ENCODE data around the gene CRYBG1.
"Not testable (repeated sequence)": the region's sequence is repeated elsewhere in the genome, so short reads cannot be mapped to it uniquely, and the experiment has no call there.

Gene CRYBG1

GRCh38 chr6:106557837-106558236 is 197.3 kb downstream of the CRYBG1 start:
- Histone ChIP-seq H2AFZ (ENCODE audit: low read length) (no peak overlapping the region), H3K18ac (ENCODE audit: low read length) (no peak overlapping the region), H3K4me3 (ENCODE audit: low read length in 2 of 2) (no peak overlapping the region), H2BK5ac (ENCODE audit: low read length) (no peak overlapping the region), H2BK15ac (ENCODE audit: low read length) (no peak overlapping the region), H3K4me2 (ENCODE audit: insufficient read depth, low read length, poor library complexity, severe bottlenecking) (no peak overlapping the region), H3K27me3 (ENCODE audit: control insufficient read depth in 3 of 3, insufficient read depth in 3 of 3, low read depth in 1 of 3, low read length in 3 of 3) (no peaks in the 10 kb centered on the region), H3K79me1 (ENCODE audit: low read depth, low read length) (no peaks in the 10 kb centered on the region), H3K9me3 (replicated peaks in 1 of 2; ENCODE audit: control insufficient read depth in 2 of 2, insufficient read depth in 1 of 2, low read depth in 1 of 2, low read length in 2 of 2) (no peaks in the 10 kb centered on the region), H3K9ac (ENCODE audit: low read depth, low read length, poor library complexity) (no peak overlapping the region), H3K14ac (ENCODE audit: low read length) (no peak overlapping the region), H3K27ac (replicated peaks; ENCODE audit: low read length) (no peak overlapping the region), H2BK12ac (ENCODE audit: low read length) (no peak overlapping the region), H2AK5ac (ENCODE audit: low read depth, low read length) (no peak overlapping the region), H2BK120ac (ENCODE audit: low read depth, low read length) (no peak overlapping the region), H3K23ac (ENCODE audit: low read depth, low read length, poor library complexity) (no peak overlapping the region), H4K91ac (ENCODE audit: low read depth, low read length, poor library complexity) (no peak overlapping the region), H3K4ac (ENCODE audit: low read length) (no peak overlapping the region), H3K4me1 (ENCODE audit: control insufficient read depth in 2 of 2, insufficient read depth in 1 of 2, low read depth in 1 of 2, low read length in 2 of 2) (peaks cover 2% of the 10 kb centered on the region in 2 donors), H4K8ac (ENCODE audit: low read depth, low read length) (no peak overlapping the region), H3K36me3 (replicated peaks in 1 of 2; ENCODE audit: control insufficient read depth in 2 of 2, insufficient read depth in 2 of 2, low read length in 2 of 2) (no peaks in the 10 kb centered on the region)
- WGBS, 2 donors (ENCODE audit: extremely low coverage in 2 of 2, insufficient read length in 2 of 2, insufficient replicate concordance in 1 of 2) = no CpG with 5 or more reads among the region's 2 CpGs
- DNase-seq (ENCODE audit: low spot score) = no peak

GRCh38 chr6:106558364-106558763 is 197.8 kb downstream of the CRYBG1 start:
- DNase-seq (ENCODE audit: low spot score) = no peak
- no CpG with 5 or more reads among the region's 4 CpGs for WGBS, 2 donors (ENCODE audit: extremely low coverage in 2 of 2, insufficient read length in 2 of 2, insufficient replicate concordance in 1 of 2)
- H2BK12ac ChIP-seq (ENCODE audit: low read length) = no peak overlapping the region

GRCh38 chr6:106559659-106560058 is 199.1 kb downstream of the CRYBG1 start:
- H3K23ac ChIP-seq (ENCODE audit: low read depth, low read length, poor library complexity); DNase-seq (ENCODE audit: low spot score); H4K8ac ChIP-seq (ENCODE audit: low read depth, low read length); H3K9me3 ChIP-seq (replicated peaks in 1 of 2; ENCODE audit: control insufficient read depth in 2 of 2, insufficient read depth in 1 of 2, low read depth in 1 of 2, low read length in 2 of 2); H3K4me2 ChIP-seq (ENCODE audit: insufficient read depth, low read length, poor library complexity, severe bottlenecking); H2BK15ac ChIP-seq (ENCODE audit: low read length); H3K4me3 ChIP-seq (ENCODE audit: low read length in 2 of 2); H2BK120ac ChIP-seq (ENCODE audit: low read depth, low read length); H3K27ac ChIP-seq (replicated peaks; ENCODE audit: low read length); H2AK5ac ChIP-seq (ENCODE audit: low read depth, low read length); H3K18ac ChIP-seq (ENCODE audit: low read length); H3K4me1 ChIP-seq (ENCODE audit: control insufficient read depth in 2 of 2, insufficient read depth in 1 of 2, low read depth in 1 of 2, low read length in 2 of 2); H2BK12ac ChIP-seq (ENCODE audit: low read length); H3K4ac ChIP-seq (ENCODE audit: low read length); H2AFZ ChIP-seq (ENCODE audit: low read length); H3K14ac ChIP-seq (ENCODE audit: low read length); H3K9ac ChIP-seq (ENCODE audit: low read depth, low read length, poor library complexity); H3K36me3 ChIP-seq (replicated peaks in 1 of 2; ENCODE audit: control insufficient read depth in 2 of 2, insufficient read depth in 2 of 2, low read length in 2 of 2); H3K79me1 ChIP-seq (ENCODE audit: low read depth, low read length); H2BK5ac ChIP-seq (ENCODE audit: low read length); H4K91ac ChIP-seq (ENCODE audit: low read depth, low read length, poor library complexity); H3K27me3 ChIP-seq (ENCODE audit: control insufficient read depth in 3 of 3, insufficient read depth in 3 of 3, low read depth in 1 of 3, low read length in 3 of 3): not testable (repeated sequence)
- no CpG with 5 or more reads among the region's 5 CpGs for WGBS, 2 donors (ENCODE audit: extremely low coverage in 2 of 2, insufficient read length in 2 of 2, insufficient replicate concordance in 1 of 2)

More at GRCh38 chr6:106558364-106558763, 197.8 kb downstream of the CRYBG1 start:
- no peak overlapping the region for H3K4me3 ChIP-seq (ENCODE audit: low read length in 2 of 2)
- no peaks in the 10 kb centered on the region for H3K9me3 ChIP-seq (replicated peaks in 1 of 2; ENCODE audit: control insufficient read depth in 2 of 2, insufficient read depth in 1 of 2, low read depth in 1 of 2, low read length in 2 of 2)
- H3K27ac ChIP-seq (replicated peaks; ENCODE audit: low read length) = no peak overlapping the region
- H3K9ac ChIP-seq (ENCODE audit: low read depth, low read length, poor library complexity) = no peak overlapping the region
- no peak overlapping the region for H4K91ac ChIP-seq (ENCODE audit: low read depth, low read length, poor library complexity)
- H3K18ac ChIP-seq (ENCODE audit: low read length) = no peak overlapping the region
- no peak overlapping the region for H3K23ac ChIP-seq (ENCODE audit: low read depth, low read length, poor library complexity)
- H3K79me1 ChIP-seq (ENCODE audit: low read depth, low read length) = no peaks in the 10 kb centered on the region
- no peak overlapping the region for H2AK5ac ChIP-seq (ENCODE audit: low read depth, low read length)
- H3K14ac ChIP-seq (ENCODE audit: low read length) = no peak overlapping the region
- H2BK5ac ChIP-seq (ENCODE audit: low read length) = no peak overlapping the region
- H3K4ac ChIP-seq (ENCODE audit: low read length) = no peak overlapping the region
- H2BK15ac ChIP-seq (ENCODE audit: low read length) = no peak overlapping the region
- H4K8ac ChIP-seq (ENCODE audit: low read depth, low read length) = no peak overlapping the region
- no peak overlapping the region for H2AFZ ChIP-seq (ENCODE audit: low read length)
- no peaks in the 10 kb centered on the region for H3K36me3 ChIP-seq (replicated peaks in 1 of 2; ENCODE audit: control insufficient read depth in 2 of 2, insufficient read depth in 2 of 2, low read length in 2 of 2)
- H3K4me2 ChIP-seq (ENCODE audit: insufficient read depth, low read length, poor library complexity, severe bottlenecking) = no peak overlapping the region
- H3K4me1 ChIP-seq (ENCODE audit: control insufficient read depth in 2 of 2, insufficient read depth in 1 of 2, low read depth in 1 of 2, low read length in 2 of 2) = peaks cover 2% of the 10 kb centered on the region in 2 donors
- no peak overlapping the region for H2BK120ac ChIP-seq (ENCODE audit: low read depth, low read length)
- no peaks in the 10 kb centered on the region for H3K27me3 ChIP-seq (ENCODE audit: control insufficient read depth in 3 of 3, insufficient read depth in 3 of 3, low read depth in 1 of 3, low read length in 3 of 3)

- Histone ChIP-seq H3K9me3 (replicated peaks in 1 of 2; ENCODE audit: control insufficient read depth in 2 of 2, insufficient read depth in 1 of 2, low read depth in 1 of 2, low read length in 2 of 2) (no peaks in the 10 kb centered on the region), H3K18ac (ENCODE audit: low read length) (no peak overlapping the region), H3K23ac (ENCODE audit: low read depth, low read length, poor library complexity) (no peak overlapping the region), H2BK5ac (ENCODE audit: low read length) (no peak overlapping the region), H3K9ac (ENCODE audit: low read depth, low read length, poor library complexity) (no peak overlapping the region), H3K79me1 (ENCODE audit: low read depth, low read length) (no peaks in the 10 kb centered on the region), H3K4me3 (ENCODE audit: low read length in 2 of 2) (no peak overlapping the region), H4K91ac (ENCODE audit: low read depth, low read length, poor library complexity) (no peak overlapping the region), H3K4ac (ENCODE audit: low read length) (no peak overlapping the region), H2BK12ac (ENCODE audit: low read length) (no peak overlapping the region), H3K14ac (ENCODE audit: low read length) (no peak overlapping the region), H3K36me3 (replicated peaks in 1 of 2; ENCODE audit: control insufficient read depth in 2 of 2, insufficient read depth in 2 of 2, low read length in 2 of 2) (no peaks in the 10 kb centered on the region), H2AFZ (ENCODE audit: low read length) (no peak overlapping the region), H2AK5ac (ENCODE audit: low read depth, low read length) (no peak overlapping the region), H2BK15ac (ENCODE audit: low read length) (no peak overlapping the region), H3K4me1 (ENCODE audit: control insufficient read depth in 2 of 2, insufficient read depth in 1 of 2, low read depth in 1 of 2, low read length in 2 of 2) (no peaks in the 10 kb centered on the region), H2BK120ac (ENCODE audit: low read depth, low read length) (no peak overlapping the region), H3K27ac (replicated peaks; ENCODE audit: low read length) (no peak overlapping the region), H4K8ac (ENCODE audit: low read depth, low read length) (no peak overlapping the region), H3K4me2 (ENCODE audit: insufficient read depth, low read length, poor library complexity, severe bottlenecking) (no peak overlapping the region), H3K27me3 (ENCODE audit: control insufficient read depth in 3 of 3, insufficient read depth in 3 of 3, low read depth in 1 of 3, low read length in 3 of 3) (no peaks in the 10 kb centered on the region)
- no CpG with 5 or more reads among the region's 7 CpGs for WGBS, 2 donors (ENCODE audit: extremely low coverage in 2 of 2, insufficient read length in 2 of 2, insufficient replicate concordance in 1 of 2)
- no peak for DNase-seq (ENCODE audit: low spot score)
Measured at GRCh38 chr6:106560996-106561685, 200.6 kb downstream of the CRYBG1 start.

All from neuronal stem cell (in vitro differentiated cells).